GM12878 (cell line): ENCODE results near the gene MT1X. TPM values are rescaled to one million over a fixed set of nuclear protein-coding genes. Genes with fewer than 3 reads are reported as not detected.

Experiments used
- ASH2L ChIP-seq: fragments of 300-600, 200-600 bp; sonication (generic); IDR thresholded peaks from 2 replicates; pipeline ENCODE4 v1.6.1; 2017; ENCODE audit warnings: low read depth, mild to moderate bottlenecking, borderline replicate concordance
- ATF7 ChIP-seq: fragments of 450-650 bp; IDR thresholded peaks from 2 replicates; pipeline ENCODE4 v1.6.1; 2016; ENCODE audit warnings: low read depth, mild to moderate bottlenecking
- BCL11A ChIP-seq: IDR thresholded peaks from 2 replicates; pipeline ENCODE4 v1.6.1; 2011; ENCODE audit warnings: low read depth, low read length
- CREB1 ChIP-seq: IDR thresholded peaks from 2 replicates; pipeline ENCODE4 v1.6.1; 2012; ENCODE audit warnings: low read depth, mild to moderate bottlenecking, inconsistent platforms
- E2F8 ChIP-seq: fragments of 450-650 bp; IDR thresholded peaks from 2 replicates; pipeline ENCODE4 v1.6.1; 2018; ENCODE audit warnings: mild to moderate bottlenecking, low read depth, moderate library complexity; ENCODE audit not compliant: partially characterized antibody
- FOS ChIP-seq: IDR thresholded peaks from 3 replicates; pipeline ENCODE4 v1.6.1; 2011; ENCODE audit warnings: borderline replicate concordance; ENCODE audit not compliant: insufficient read length; ENCODE audit errors: extremely low read depth
- FOXK2 ChIP-seq: fragments of 450-650 bp; IDR thresholded peaks from 2 replicates; pipeline ENCODE4 v1.6.1; 2017; ENCODE audit warnings: mild to moderate bottlenecking, moderate library complexity
- GATAD2B ChIP-seq: fragments of 450-650 bp; conservative IDR thresholded peaks from 2 replicates; pipeline ENCODE4 v1.6.1; 2017; ENCODE audit warnings: low read depth, mild to moderate bottlenecking, moderate library complexity
- HSF1 ChIP-seq: fragments of 150-350 bp; IDR thresholded peaks from 2 replicates; pipeline ENCODE4 v1.6.1; 2014; ENCODE audit warnings: mild to moderate bottlenecking, low read depth, low read length
- IRF5 ChIP-seq: fragments of 450-650 bp; IDR thresholded peaks from 2 replicates; pipeline ENCODE4 v1.6.1; 2017; ENCODE audit warnings: borderline replicate concordance
- NBN ChIP-seq: fragments of 450-650 bp; IDR thresholded peaks from 2 replicates; pipeline ENCODE4 v1.6.1; 2016
- NR2C2 ChIP-seq: IDR thresholded peaks from 2 replicates; pipeline ENCODE4 v1.6.1; 2011; ENCODE audit warnings: borderline replicate concordance, low read depth; ENCODE audit not compliant: control insufficient read depth, insufficient read length
- PAX8 ChIP-seq: fragments of 450-650 bp; IDR thresholded peaks from 2 replicates; pipeline ENCODE4 v1.6.1; 2017; ENCODE audit warnings: mild to moderate bottlenecking, moderate library complexity
- RELB ChIP-seq: fragments of 450-650 bp; IDR thresholded peaks from 2 replicates; pipeline ENCODE4 v1.6.1; 2017; ENCODE audit warnings: low read depth, mild to moderate bottlenecking, moderate library complexity
- SMARCA5 ChIP-seq: fragments of 450-650 bp; IDR thresholded peaks from 2 replicates; pipeline ENCODE4 v1.6.1; 2017; ENCODE audit warnings: mild to moderate bottlenecking
- SRF ChIP-seq, 2 experiments: IDR thresholded peaks; 2 replicates each; pipeline ENCODE4 v1.6.1; 2011; ENCODE audit warnings: low read depth in 2 of 2, low read length in 2 of 2, mild to moderate bottlenecking in 1 of 2, moderate library complexity in 1 of 2
- TBL1XR1 ChIP-seq: IDR thresholded peaks from 2 replicates; pipeline ENCODE4 v1.6.1; 2012; ENCODE audit warnings: low read depth, low read length, improper control_type of control experiment
- USF1 ChIP-seq: IDR thresholded peaks from 2 replicates; pipeline ENCODE4 v1.6.1; 2011; ENCODE audit warnings: borderline replicate concordance, low read depth, mild to moderate bottlenecking, moderate library complexity, mixed read lengths, low read length; ENCODE audit not compliant: insufficient read depth; ENCODE audit errors: extremely low read length
- ZNF207 ChIP-seq: fragments of 450-650 bp; IDR thresholded peaks from 2 replicates; pipeline ENCODE4 v1.6.1; 2014; ENCODE audit warnings: antibody characterized with exemption, mild to moderate bottlenecking, borderline replicate concordance
- ZNF24 ChIP-seq: fragments of 450-650 bp; IDR thresholded peaks from 2 replicates; pipeline ENCODE4 v1.6.1; 2017; ENCODE audit warnings: antibody characterized with exemption, mild to moderate bottlenecking
- ZNF274 ChIP-seq: IDR thresholded peaks from one replicate; pipeline ENCODE4 v1.8.0; 2011; ENCODE audit not compliant: insufficient read length, insufficient read depth
- ZNF384 ChIP-seq: IDR thresholded peaks from 2 replicates; pipeline ENCODE4 v1.6.1; 2012; ENCODE audit warnings: low read depth, mild to moderate bottlenecking, low read length, improper control_type of control experiment, borderline replicate concordance
- polyA plus RNA-seq, 11 experiments: library from polyadenylated mRNA; depleted of rRNA in 4 of 11; unstranded in 6 of 11; stranded (reverse) in 5 of 11; fragments of >200 nt; fragmentation: Nextera tagmentation in 4 of 11; fragmentation: Illumina TruSeq in 1 of 11; extraction: Ambion mirVana in 4 of 11; extraction: Trizol in 1 of 11; gene quantifications; 1 replicate in 1 of 11; 2 replicates in 10 of 11; pipeline versions ENCODE4 v1.2.1 to v1.2.3, GENCODE V29; 2011 to 2016; ENCODE audit warnings: inconsistent platforms in 2 of 11, missing spikeins in 2 of 11, low read depth in 1 of 11
- total RNA-seq, 4 experiments: library from RNA; depleted of rRNA in 3 of 4; stranded (reverse); fragments of >200 nt in 3 of 4; fragmentation: Illumina TruSeq in 1 of 4; extraction: Trizol in 1 of 4; gene quantifications; 2 replicates each; pipeline versions ENCODE4 v1.2.1 to v1.2.3, GENCODE V29; 2013 to 2021

The MT1X gene
- total and polyA plus RNA-seq, 10 of the 15 experiments (the other 5 are each of a cell fraction or from before 2014, with no cell fraction given), result 5.8 to 65.6 (median 15.4) TPM

- no peak; the same call in 1 of the 2 replicates for TF ChIP-seq RELB
- 0 out of 2 replicates have a peak, but pooled peaks have one; percentile 60 for TF ChIP-seq ZNF207
- no peak for TF ChIP-seq USF1
- TF ChIP-seq FOXK2, result no peak
- TF ChIP-seq TBL1XR1, result peak; percentile 53; the same call in 1 of the 2 replicates
- no peak for TF ChIP-seq ZNF384
- peak in 1 of 2 experiments; percentile 74; a peak in 3 of 4 replicates for TF ChIP-seq SRF (IDR thresholded peaks at IDR 0.05; ENCODE audit: low read depth in 2 of 2, low read length in 2 of 2)
- TF ChIP-seq HSF1, result no peak
- TF ChIP-seq SMARCA5, result no peak
- TF ChIP-seq ATF7, result no peak
- TF ChIP-seq PAX8, result no peak
- no peak for TF ChIP-seq ZNF24
- TF ChIP-seq ZNF274, result no peak
- TF ChIP-seq ASH2L, result 0 out of 2 replicates have a peak, but pooled peaks have one; percentile 25
- TF ChIP-seq FOS, result no peak
- 0 out of 2 replicates have a peak, but pooled peaks have one; percentile 56 for TF ChIP-seq NBN
- no peak for TF ChIP-seq BCL11A
- TF ChIP-seq NR2C2, result no peak
- TF ChIP-seq GATAD2B, result peak; percentile 78; the same call in 1 of the 2 replicates
- peak; percentile 81 for TF ChIP-seq CREB1
- no peak for TF ChIP-seq IRF5
- no peak for TF ChIP-seq E2F8
These were observed 47.7 kb downstream of the MT1X start, which contains the start of gene NUP93 (continued) for GRCh38 chr16:56729735-56730662.
